T-cell (primary cell): ENCODE results near the gene PAX3. TPM values are rescaled to one million over a fixed set of nuclear protein-coding genes. Genes with fewer than 3 reads are reported as not detected.

ENCODE experiments used
- ATAC-seq, 4 experiments: fragments of 200-7000 bp in 3 of 4; fragments of 150-1000 bp in 1 of 4; cut with Tn5 transposase; replicated peaks in 1 of 4; 1 replicate in 3 of 4; 2 replicates in 1 of 4; pipeline ENCODE4 v1.10.0; 2021; ENCODE audit warnings: moderate library complexity in 3 of 4, mild to moderate bottlenecking in 2 of 4, moderate number of reproducible peaks in 1 of 4
- CTCF ChIA-PET, 2 donors: fragments of 300-600 bp; sonication (Branson Sonifier 250); formaldehyde crosslinking; loops; one replicate each; lab custom pipeline; 2022; ENCODE audit warnings: antibody characterized with exemption in 2 of 2; lab: Charles Lee
- POLR2A ChIA-PET, 2 donors: fragments of 300-600 bp; sonication (Branson Sonifier 250); formaldehyde crosslinking; loops; one replicate each; lab custom pipeline; 2022; ENCODE audit warnings: antibody characterized with exemption in 2 of 2; lab: Charles Lee
- DNase-seq, 35 experiments: peaks; one replicate each; pipeline versions ENCODE4 v3.0.0 to v3.0.0-alpha.2; 2013 to 2023
- H3K27ac ChIP-seq: one replicate; pipeline ENCODE4 v1.5.1; 2013; ENCODE audit warnings: low read length
- H3K27me3 ChIP-seq, 2 experiments: replicated peaks in 1 of 2; 1 replicate in 1 of 2; 2 replicates in 1 of 2; pipeline versions ENCODE4 v1.6.1 to v1.7.0; 2013; ENCODE audit warnings: low read length in 1 of 2, mixed read lengths in 1 of 2; ENCODE audit not compliant: control insufficient read depth in 2 of 2, insufficient read depth in 2 of 2; ENCODE audit errors: extremely low read depth in 1 of 2
- H3K36me3 ChIP-seq, 2 donors: 1 replicate in 1 of 2; 2 replicates in 1 of 2; pipeline versions ENCODE4 v1.6.1 to v1.7.0; 2013; ENCODE audit warnings: low read length in 1 of 2; ENCODE audit not compliant: control insufficient read depth in 2 of 2, insufficient read depth in 1 of 2; ENCODE audit errors: extremely low read depth in 1 of 2
- H3K4me1 ChIP-seq, 2 experiments: 1 replicate in 1 of 2; 2 replicates in 1 of 2; pipeline versions ENCODE4 v1.6.1 to v1.7.0; 2013; ENCODE audit warnings: low read length in 2 of 2, mixed read lengths in 1 of 2; ENCODE audit not compliant: insufficient read depth in 2 of 2, control insufficient read depth in 1 of 2; ENCODE audit errors: extremely low read depth in 1 of 2
- H3K4me3 ChIP-seq, 2 donors: 1 replicate in 1 of 2; 2 replicates in 1 of 2; pipeline versions ENCODE4 v1.5.1 to v1.7.0; 2013; ENCODE audit warnings: mild to moderate bottlenecking in 2 of 2, low read length in 1 of 2, moderate library complexity in 1 of 2; ENCODE audit not compliant: control insufficient read depth in 1 of 2; ENCODE audit errors: extremely low read depth in 1 of 2
- H3K9me3 ChIP-seq: 2 replicates; pipeline ENCODE4 v1.7.0; 2013
- H3K27ac Mint-ChIP-seq, 2 donors: one replicate each; pipeline ENCODE4 v1.8.0; 2020 to 2021; ENCODE audit warnings: mild to moderate bottlenecking in 2 of 2, mixed read lengths in 2 of 2
- H3K27me3 Mint-ChIP-seq, 2 donors: one replicate each; pipeline ENCODE4 v1.8.0; 2021 to 2022; ENCODE audit warnings: mixed read lengths in 2 of 2
- H3K36me3 Mint-ChIP-seq: one replicate; pipeline ENCODE4 v1.8.0; 2021; ENCODE audit warnings: mixed read lengths
- H3K4me1 Mint-ChIP-seq, 3 donors: one replicate each; pipeline ENCODE4 v1.8.0; 2020 to 2022; ENCODE audit warnings: mixed read lengths in 3 of 3, mild to moderate bottlenecking in 1 of 3
- H3K4me3 Mint-ChIP-seq, 3 donors: one replicate each; pipeline ENCODE4 v1.8.0; 2020 to 2022; ENCODE audit warnings: mild to moderate bottlenecking in 3 of 3, mixed read lengths in 3 of 3, moderate library complexity in 3 of 3
- H3K9me3 Mint-ChIP-seq, 3 donors: one replicate each; pipeline ENCODE4 v1.8.0; 2020 to 2022; ENCODE audit warnings: mixed read lengths in 3 of 3
- WGBS: methylation state at CpG from one replicate; pipeline ENCODE4 v1.1.5; 2013; ENCODE audit warnings: missing lambda C conversion rate; ENCODE audit not compliant: insufficient coverage; 5-methylcytosine and 5-hydroxymethylcytosine counted together
- total RNA-seq, 35 experiments: library from RNA in 6 of 35; stranded (reverse) in 6 of 35; fragments of 120-200 nt in 1 of 35; gene quantifications; one replicate each; pipeline versions ENCODE4 v1.2.1 to v1.2.4 and lab custom pipeline; 2013 to 2026

PAX3 gene
- total RNA-seq, 5 donors from 2014 or later (not counting 1 experiment from before 2014, with no cell fraction given) = not detected

DNA sequence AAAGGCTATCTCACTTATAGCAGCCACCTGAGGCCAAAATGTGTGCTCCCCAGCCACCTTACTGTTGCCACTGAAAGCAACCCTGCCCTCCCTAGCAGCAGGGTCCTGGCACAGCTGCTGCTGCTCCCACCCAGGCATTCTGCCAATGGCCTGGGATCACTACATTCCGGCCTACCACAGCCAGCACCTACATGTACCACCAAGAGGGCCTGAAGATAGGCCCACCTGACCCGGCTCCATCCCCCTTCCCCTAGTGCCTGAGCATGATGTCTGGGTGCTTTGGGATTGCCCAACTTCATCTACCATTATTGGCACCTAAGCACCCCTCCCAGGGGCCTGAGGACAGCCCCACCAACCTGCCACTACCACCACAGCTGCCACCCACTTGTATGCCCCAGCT lies 34.6 kb upstream of the PAX3 start:
- WGBS = 79% methylated on average over 2 of the region's 2 CpGs
- H3K27ac Mint-ChIP-seq = no peak overlapping the region
- H3K4me1 ChIP-seq = no peaks in the 10 kb centered on the region
- H3K9me3 ChIP-seq = peaks cover 4% of the 10 kb centered on the region
- peaks cover 13 to 23% (median 16%) of the 10 kb centered on the region in 3 donors for H3K9me3 Mint-ChIP-seq
- no peak overlapping the region for H3K27ac ChIP-seq
- H3K27me3 ChIP-seq = peaks cover 0 to 15% of the 10 kb centered on the region in 2 experiments
- no peak overlapping the region for H3K4me3 Mint-ChIP-seq
- DNase-seq = no peak
- H3K36me3 ChIP-seq = no peaks in the 10 kb centered on the region
- peaks cover 8 to 15% of the 10 kb centered on the region in 2 donors for H3K27me3 Mint-ChIP-seq
- no peaks in the 10 kb centered on the region for H3K4me1 Mint-ChIP-seq
- H3K4me3 ChIP-seq = no peak overlapping the region
- no peaks in the 10 kb centered on the region for H3K36me3 Mint-ChIP-seq
- ChIA-PET POLR2A (no interaction called here), CTCF (no interaction called here)
- no peak for ATAC-seq

DNA sequence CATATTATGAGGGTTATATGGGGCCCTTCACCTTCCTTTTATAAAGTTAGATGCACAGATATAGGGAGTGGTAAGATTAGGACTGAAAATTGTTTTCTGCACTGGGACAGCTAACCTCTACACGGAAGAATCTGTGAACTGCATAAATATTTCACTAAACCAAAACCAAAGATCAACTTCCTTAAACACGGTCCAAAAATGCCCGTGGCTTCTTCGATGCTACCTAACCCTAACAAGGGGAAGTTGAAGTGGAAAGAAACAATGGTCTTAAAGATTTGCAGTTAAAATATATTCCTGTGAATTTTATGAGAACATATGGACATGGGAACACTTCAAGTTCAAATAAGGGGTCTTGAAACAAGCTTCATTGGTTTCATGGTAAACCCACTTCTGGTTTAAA lies 33.3 kb upstream of the PAX3 start:
- no peak overlapping the region for H3K4me3 Mint-ChIP-seq
- no CpG with 5 or more reads among the region's 4 CpGs for WGBS

DNA sequence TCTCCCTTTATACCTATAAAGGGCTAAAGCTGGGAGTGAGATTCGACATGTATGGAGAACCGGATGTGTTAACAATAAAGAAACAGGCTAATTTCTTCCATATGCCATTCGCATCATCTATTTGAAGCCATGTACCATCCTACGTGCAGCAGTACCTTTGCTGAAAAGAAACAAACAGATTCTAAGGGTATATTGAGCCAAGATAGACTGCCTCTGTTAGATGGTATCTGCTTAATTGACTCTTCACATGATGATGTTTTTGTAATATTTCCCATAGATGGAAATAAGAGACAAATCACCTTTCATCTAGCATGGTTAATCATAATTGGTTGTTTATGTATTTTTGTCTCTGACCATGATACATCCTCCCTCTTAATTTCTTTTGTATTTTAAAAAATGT lies 32.1 kb upstream of the PAX3 start:
- Mint-ChIP-seq H3K36me3 (no peaks in the 10 kb centered on the region), H3K27me3 (peaks cover 8 to 15% of the 10 kb centered on the region in 2 donors), H3K9me3 (peaks cover 13 to 23% (median 16%) of the 10 kb centered on the region in 3 donors), H3K4me3 (no peak overlapping the region), H3K4me1 (no peaks in the 10 kb centered on the region), H3K27ac (no peak overlapping the region)
- DNase-seq (no peak), ATAC-seq (no peak)
- Histone ChIP-seq H3K4me3 (no peak overlapping the region), H3K9me3 (peaks cover 4% of the 10 kb centered on the region), H3K4me1 (no peaks in the 10 kb centered on the region), H3K27ac (no peak overlapping the region), H3K36me3 (no peaks in the 10 kb centered on the region), H3K27me3 (peaks cover 0 to 15% of the 10 kb centered on the region in 2 experiments)
- WGBS = no CpG with 5 or more reads among the region's 4 CpGs
- CTCF ChIA-PET = interaction anchor here in 1 of 2 donors (0.7 kb wide), 1 partner anchor 55 kb away, joined by 3 read pairs; no protein-coding TSS in a partner anchor
- POLR2A ChIA-PET = no interaction called here

More for the DNA sequence above, 33.3 kb upstream of the PAX3 start:
- H3K27me3 Mint-ChIP-seq = peaks cover 8 to 15% of the 10 kb centered on the region in 2 donors
- Histone ChIP-seq H3K27me3 (peaks cover 0 to 15% of the 10 kb centered on the region in 2 experiments), H3K4me3 (no peak overlapping the region), H3K36me3 (no peaks in the 10 kb centered on the region), H3K4me1 (no peaks in the 10 kb centered on the region), H3K27ac (no peak overlapping the region), H3K9me3 (peaks cover 4% of the 10 kb centered on the region)
- peaks cover 13 to 23% (median 16%) of the 10 kb centered on the region in 3 donors for H3K9me3 Mint-ChIP-seq
- ChIA-PET CTCF (no interaction called here), POLR2A (no interaction called here)
- DNase-seq (no peak), ATAC-seq (no peak)
- H3K36me3 Mint-ChIP-seq = no peaks in the 10 kb centered on the region
- H3K4me1 Mint-ChIP-seq = no peaks in the 10 kb centered on the region
- H3K27ac Mint-ChIP-seq = no peak overlapping the region

DNA sequence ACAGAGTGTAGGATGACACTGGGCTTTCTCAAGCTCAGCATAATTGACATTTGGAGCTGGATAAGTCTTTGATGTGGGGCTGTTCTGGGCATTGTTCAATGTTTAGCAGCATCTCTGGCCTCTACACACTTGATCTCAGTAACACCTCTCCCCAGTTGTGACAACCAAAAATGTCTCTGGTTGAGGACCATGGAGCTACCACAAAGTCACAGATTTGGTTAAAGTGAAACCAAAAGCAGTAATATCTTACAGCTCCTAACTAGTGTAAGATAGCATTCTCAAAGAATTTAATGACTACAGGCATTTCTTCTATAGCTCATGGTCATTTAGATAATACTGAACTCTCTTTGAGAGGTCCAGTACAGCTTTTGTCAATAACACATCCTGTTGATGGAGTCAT lies 23.4 kb upstream of the PAX3 start:
- POLR2A ChIA-PET = no interaction called here
- Histone ChIP-seq H3K27ac (no peak overlapping the region), H3K4me1 (peaks cover 0 to 18% of the 10 kb centered on the region in 2 experiments), H3K27me3 (peaks cover 12 to 23% of the 10 kb centered on the region in 2 experiments), H3K4me3 (no peak overlapping the region), H3K36me3 (no peaks in the 10 kb centered on the region), H3K9me3 (no peaks in the 10 kb centered on the region)
- Mint-ChIP-seq H3K36me3 (no peaks in the 10 kb centered on the region), H3K27ac (no peak overlapping the region), H3K4me1 (peaks cover 4 to 13% (median 9%) of the 10 kb centered on the region in 3 donors), H3K27me3 (peaks cover 32 to 46% of the 10 kb centered on the region in 2 donors), H3K4me3 (no peak overlapping the region), H3K9me3 (no peaks in the 10 kb centered on the region)
- ATAC-seq (no peak), DNase-seq (no peak)
- CTCF ChIA-PET = interaction anchor here in 1 of 2 donors (0.6 kb wide), 1 partner anchor 375 kb away, joined by 5 read pairs; no protein-coding TSS in a partner anchor

DNA sequence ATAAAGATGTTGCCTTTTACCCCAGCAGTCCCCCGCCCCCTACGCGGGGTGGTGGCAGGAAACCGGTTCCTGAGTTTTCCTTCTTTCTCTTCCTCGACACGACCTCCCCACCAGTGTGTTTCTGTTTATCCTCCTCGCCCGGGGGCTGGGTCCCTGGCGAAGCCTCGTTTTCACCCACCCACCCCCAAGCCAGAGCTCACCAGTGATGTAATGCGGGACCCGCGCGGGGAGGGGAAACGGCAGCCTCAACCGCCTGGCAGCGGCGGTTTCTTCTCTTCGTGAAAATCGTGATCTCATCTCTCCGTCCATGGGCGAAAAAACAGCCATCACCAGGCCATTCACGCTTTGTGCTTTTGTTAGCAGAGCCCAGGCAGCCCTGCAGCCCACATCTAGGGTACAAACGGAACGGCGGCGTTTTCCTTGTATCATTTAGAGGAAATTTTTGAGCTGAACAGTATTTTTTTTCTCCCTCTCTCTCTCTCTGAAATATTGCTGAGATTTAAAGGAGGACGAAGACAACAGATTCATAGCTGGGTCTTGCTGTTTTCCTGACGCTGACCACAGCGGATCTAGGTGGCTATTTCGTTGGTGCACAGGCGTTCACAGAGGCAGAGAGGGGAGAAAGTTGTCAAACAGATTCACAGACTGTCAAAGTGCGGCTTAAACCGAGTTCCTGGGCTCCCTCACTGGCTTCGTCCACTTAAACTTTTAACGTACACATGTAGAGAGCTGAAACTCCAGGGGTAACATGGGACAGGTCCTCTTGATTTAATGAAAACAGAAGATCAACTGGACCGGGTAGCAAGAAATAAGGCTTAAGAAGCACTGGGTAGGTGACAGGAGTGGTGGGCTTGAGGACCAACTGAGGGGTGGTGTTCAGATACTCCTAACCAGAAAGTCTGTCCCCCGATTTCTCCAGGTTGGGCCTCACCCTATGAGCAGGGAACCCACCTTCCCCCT lies 21.9 kb upstream of the PAX3 start:
- no peak overlapping the region for H3K27ac Mint-ChIP-seq
- CTCF ChIA-PET = interaction anchor here in 1 of 2 donors (0.6 to 1.0 kb wide), 2 partner anchors 105 to 307 kb away, joined by 5 read pairs; no protein-coding TSS in a partner anchor
- WGBS = 32% methylated on average over 25 of the region's 38 CpGs

More for the DNA sequence above, 21.9 kb upstream of the PAX3 start:
- H3K4me3 ChIP-seq = peak overlapping the region in 1 of 2 donors; percentile 7
- DNase-seq = no peak
- H3K36me3 ChIP-seq = no peaks in the 10 kb centered on the region
- no peak overlapping the region for H3K27ac ChIP-seq
- peaks cover 0 to 18% of the 10 kb centered on the region in 2 experiments for H3K4me1 ChIP-seq
- no peak for ATAC-seq
- H3K9me3 Mint-ChIP-seq = no peaks in the 10 kb centered on the region
- no peaks in the 10 kb centered on the region for H3K9me3 ChIP-seq
- POLR2A ChIA-PET = no interaction called here
- H3K27me3 Mint-ChIP-seq = peaks cover 43 to 59% of the 10 kb centered on the region in 2 donors
- H3K36me3 Mint-ChIP-seq = no peaks in the 10 kb centered on the region
- H3K4me1 Mint-ChIP-seq = peaks cover 4 to 13% (median 9%) of the 10 kb centered on the region in 3 donors
- H3K4me3 Mint-ChIP-seq = peak overlapping the region; percentile 67 to 75 (median 74)
- H3K27me3 ChIP-seq = peaks cover 12 to 23% of the 10 kb centered on the region in 2 experiments
